LHCN-M2 (cell line): ENCODE data around the gene CALCOCO1. TPM values are rescaled to one million over a fixed set of nuclear protein-coding genes. Genes with fewer than 3 reads are reported as not detected.

Source experiments
- DNase-seq: peaks from one replicate; pipeline ENCODE4 v3.0.0-alpha.2; 2012; ENCODE audit warnings: low read depth
- total RNA-seq: library from RNA; depleted of rRNA; stranded (reverse); fragments of >200 nt; gene quantifications from 2 replicates; pipeline ENCODE4 v1.2.3, GENCODE V29; 2014; rRNA removed

The CALCOCO1 gene
- total RNA-seq, 1 experiment from 2014 or later, result 69.4 TPM

- peak; percentile 22 for DNase-seq
These were observed 67.2 kb downstream of the CALCOCO1 start for GRCh38 chr12:53660041-53660440.

GRCh38 chr12:53659571-53659981 is 67.7 kb downstream of the CALCOCO1 start:
- DNase-seq, result peak; percentile 56

- peak; percentile 77 for DNase-seq
These were observed 68.2 kb downstream of the CALCOCO1 start for GRCh38 chr12:53659011-53659551.

Other genes with a start within 250 kb of the CALCOCO1 start
- gene MAP3K12, start 228.0 kb downstream of the CALCOCO1 start, total RNA-seq, result 37.6 and 38.6 TPM in 2 replicates
- 49.6 and 53.3 TPM in 2 replicates for gene TARBP2, start 226.2 kb downstream of the CALCOCO1 start, total RNA-seq
- not detected in 2 replicates for gene NPFF, start 220.0 kb downstream of the CALCOCO1 start, total RNA-seq
- gene ATF7, start 101.1 kb downstream of the CALCOCO1 start, total RNA-seq, result 13.0 and 14.2 TPM in 2 replicates
- gene ATP5MC2, start 51.4 kb downstream of the CALCOCO1 start, total RNA-seq, result 412 and 417 TPM in 2 replicates
- not detected in 2 replicates for gene CISTR, start 24.5 kb upstream of the CALCOCO1 start, total RNA-seq
- 9.1 and 9.4 TPM in 2 replicates for gene HOXC13, start 211.4 kb upstream of the CALCOCO1 start, total RNA-seq
- gene HOXC12, start 227.5 kb upstream of the CALCOCO1 start, total RNA-seq, result 0.34 and 0.38 TPM in 2 replicates
- gene HOXC11, start 245.7 kb upstream of the CALCOCO1 start, total RNA-seq, result 3.2 and 3.4 TPM in 2 replicates
- 3.3 and 7.0 TPM in 2 replicates for gene HOTAIR, start 247.5 kb upstream of the CALCOCO1 start, total RNA-seq